GM12874 (cell line): ENCODE data around the gene DPP9.

Source experiments
- TF ChIP-seq, protein P1 (sequence below): IDR thresholded peaks from 2 replicates; pipeline ENCODE4 v1.5.1; 2011; ENCODE audit warnings: low read depth, mild to moderate bottlenecking, control low read depth, low read length, moderate library complexity; ENCODE audit not compliant: insufficient read depth

DPP9 gene

GRCh38 chr19:4694211-4694987 lies 29.2 kb downstream of the DPP9 start:
- TF ChIP-seq, protein P1, sequence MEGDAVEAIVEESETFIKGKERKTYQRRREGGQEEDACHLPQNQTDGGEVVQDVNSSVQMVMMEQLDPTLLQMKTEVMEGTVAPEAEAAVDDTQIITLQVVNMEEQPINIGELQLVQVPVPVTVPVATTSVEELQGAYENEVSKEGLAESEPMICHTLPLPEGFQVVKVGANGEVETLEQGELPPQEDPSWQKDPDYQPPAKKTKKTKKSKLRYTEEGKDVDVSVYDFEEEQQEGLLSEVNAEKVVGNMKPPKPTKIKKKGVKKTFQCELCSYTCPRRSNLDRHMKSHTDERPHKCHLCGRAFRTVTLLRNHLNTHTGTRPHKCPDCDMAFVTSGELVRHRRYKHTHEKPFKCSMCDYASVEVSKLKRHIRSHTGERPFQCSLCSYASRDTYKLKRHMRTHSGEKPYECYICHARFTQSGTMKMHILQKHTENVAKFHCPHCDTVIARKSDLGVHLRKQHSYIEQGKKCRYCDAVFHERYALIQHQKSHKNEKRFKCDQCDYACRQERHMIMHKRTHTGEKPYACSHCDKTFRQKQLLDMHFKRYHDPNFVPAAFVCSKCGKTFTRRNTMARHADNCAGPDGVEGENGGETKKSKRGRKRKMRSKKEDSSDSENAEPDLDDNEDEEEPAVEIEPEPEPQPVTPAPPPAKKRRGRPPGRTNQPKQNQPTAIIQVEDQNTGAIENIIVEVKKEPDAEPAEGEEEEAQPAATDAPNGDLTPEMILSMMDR, result no peak

DNA sequence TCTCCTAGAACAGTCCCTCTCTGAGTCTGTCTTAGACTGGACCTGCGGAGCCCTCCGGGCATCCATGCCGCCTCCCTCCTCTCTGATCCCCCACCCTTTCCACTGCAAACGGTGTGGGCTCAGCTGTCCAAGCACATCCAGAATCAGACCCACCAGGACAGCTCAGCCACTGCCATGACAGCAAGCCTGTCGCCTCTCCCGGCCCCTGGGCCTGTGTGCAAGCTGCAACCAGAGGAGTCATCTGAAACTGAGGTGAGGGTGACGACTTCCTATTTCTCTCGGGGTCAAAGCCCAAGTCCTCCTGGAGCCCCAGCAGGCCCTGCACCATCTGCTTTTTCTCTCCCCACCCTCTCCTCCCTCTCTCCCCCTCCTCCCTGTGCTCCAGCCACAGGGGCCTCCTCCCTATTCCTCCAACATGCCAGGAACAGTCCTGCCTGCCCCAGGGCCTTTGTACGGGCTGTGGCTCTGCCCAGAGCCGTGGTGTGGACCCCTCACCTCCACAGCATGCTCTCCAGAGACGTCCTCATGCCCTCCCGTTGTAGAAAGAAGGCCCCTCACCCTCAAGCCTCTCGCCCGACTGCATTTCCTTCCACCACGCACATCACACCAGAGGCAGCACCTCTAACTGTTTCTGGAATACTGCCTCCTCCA lies 30.0 kb downstream of the DPP9 start:
- TF ChIP-seq, protein P1, result no peak

DNA sequence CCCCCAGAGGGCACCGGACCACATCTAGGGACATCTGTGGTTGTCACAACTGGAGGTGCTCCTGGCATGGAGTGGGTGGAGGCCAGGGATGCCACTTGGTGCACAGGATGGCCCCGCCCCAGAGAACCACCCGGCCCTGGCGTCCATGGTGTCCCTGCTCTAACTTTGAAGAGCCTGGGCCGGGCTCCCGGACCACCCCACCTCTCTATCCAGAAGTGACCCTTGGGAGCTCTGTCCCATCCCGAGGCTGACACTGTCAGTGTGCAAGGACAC lies 30.6 kb downstream of the DPP9 start:
- TF ChIP-seq, protein P1, result no peak

GRCh38 chr19:4692251-4693077 lies 31.2 kb downstream of the DPP9 start:
- TF ChIP-seq, protein P1, result no peak

GRCh38 chr19:4691373-4691772 lies 32.3 kb downstream of the DPP9 start:
- TF ChIP-seq, protein P1, result no peak

DNA sequence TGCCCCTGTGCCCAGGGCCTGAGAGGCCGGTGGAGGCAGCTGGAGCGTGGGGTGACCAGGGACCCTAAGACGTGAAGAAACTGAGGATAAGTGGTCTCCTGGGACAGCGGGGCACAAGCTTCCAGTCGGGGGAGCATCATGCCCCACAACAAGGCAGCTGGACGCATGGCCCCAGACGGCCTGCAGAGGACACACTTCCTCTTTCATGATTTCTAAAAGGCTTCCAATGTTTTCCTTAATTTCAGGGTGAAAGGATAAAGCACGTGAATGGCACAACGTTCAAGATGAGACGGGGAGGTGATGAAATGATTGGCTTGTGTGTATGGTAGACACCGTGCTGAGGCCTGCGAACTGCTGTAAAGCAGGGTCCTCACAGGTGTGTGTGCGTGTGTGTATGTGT lies 33.3 kb downstream of the DPP9 start:
- TF ChIP-seq, protein P1, result no peak

DNA sequence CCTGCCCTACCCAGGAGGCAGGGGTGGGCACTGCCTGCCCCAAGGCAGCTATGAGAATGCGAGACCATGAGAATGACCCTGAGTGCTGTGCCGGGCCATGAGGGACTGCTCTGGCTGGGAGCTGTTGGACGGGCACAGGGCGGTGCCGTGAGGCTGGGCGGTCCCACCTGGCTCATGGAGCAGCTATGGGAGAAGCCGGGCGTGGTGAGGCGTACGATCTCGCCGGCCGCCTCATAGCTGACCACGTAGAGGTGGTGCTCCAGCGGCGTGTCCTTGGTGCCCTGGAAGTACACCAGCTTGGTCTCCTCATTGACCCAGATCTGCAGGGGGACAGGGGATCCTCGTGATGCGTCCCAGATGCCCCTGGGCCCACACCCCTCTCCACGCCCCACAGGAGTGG lies 34.2 kb downstream of the DPP9 start:
- TF ChIP-seq, protein P1, result no peak
